OCI-LY1 (cell line): ENCODE measurements around the gene SNED1.
A peak's percentile ranks its signal among the peaks of the same experiment; 100 is the strongest.

Source experiments
- H2AFZ ChIP-seq: fragments of 200-600 bp; sonication (generic), shearing (Covaris generic); 2 replicates; pipeline ENCODE4 v1.6.0; 2014; ENCODE audit warnings: antibody characterized with exemption, mild to moderate bottlenecking, low read length
- H3F3A ChIP-seq: fragments of 200-600 bp; sonication (generic), shearing (Covaris generic); 2 replicates; pipeline ENCODE4 v1.6.0; 2014; ENCODE audit warnings: mild to moderate bottlenecking, antibody characterized with exemption, low read length, moderate library complexity; ENCODE audit not compliant: insufficient read depth
- H3K27ac ChIP-seq: fragments of 200-600 bp; sonication (generic); 2 replicates; pipeline ENCODE4 v1.5.1; 2014; ENCODE audit warnings: low read length, mixed run types, mild to moderate bottlenecking, low read depth; ENCODE audit not compliant: poor library complexity, severe bottlenecking
- H3K27me3 ChIP-seq: fragments of 200-600 bp; sonication (generic); 2 replicates; pipeline ENCODE4 v1.6.0; 2014; ENCODE audit warnings: antibody characterized with exemption, mild to moderate bottlenecking, low read length, moderate library complexity; ENCODE audit not compliant: insufficient read depth
- H3K36me3 ChIP-seq: fragments of 200-600 bp; sonication (generic); 2 replicates; pipeline ENCODE4 v1.6.1; 2014; ENCODE audit warnings: mild to moderate bottlenecking, antibody characterized with exemption, low read length, moderate library complexity, mixed read lengths; ENCODE audit not compliant: insufficient read depth
- H3K4me1 ChIP-seq: fragments of 200-600 bp; sonication (generic); 2 replicates; pipeline ENCODE4 v1.5.1; 2014; ENCODE audit warnings: mild to moderate bottlenecking, low read length, moderate library complexity; ENCODE audit not compliant: insufficient read depth, severe bottlenecking
- H3K4me2 ChIP-seq: fragments of 200-600 bp; sonication (generic), shearing (Covaris generic); 2 replicates; pipeline ENCODE4 v1.6.1; 2014; ENCODE audit warnings: low read length
- H3K4me3 ChIP-seq: fragments of 200-600 bp; sonication (generic); 2 replicates; pipeline ENCODE4 v1.5.1; 2014; ENCODE audit warnings: low read length, low read depth, mild to moderate bottlenecking, mixed read lengths; ENCODE audit not compliant: poor library complexity, severe bottlenecking
- H3K79me2 ChIP-seq: fragments of 200-600 bp; shearing (Covaris generic); 2 replicates; pipeline ENCODE4 v1.6.1; 2016; ENCODE audit warnings: mixed run types, low read length, mixed read lengths; ENCODE audit not compliant: insufficient read depth
- H3K9ac ChIP-seq: fragments of 200-600 bp; sonication (generic), shearing (Covaris generic); 2 replicates; pipeline ENCODE4 v1.6.1; 2014; ENCODE audit warnings: mild to moderate bottlenecking, low read length, mixed read lengths
- H3K9me2 ChIP-seq: fragments of 200-600 bp; sonication (generic), shearing (Covaris generic); 2 replicates; pipeline ENCODE4 v1.6.1; 2014; ENCODE audit warnings: low read depth, mild to moderate bottlenecking, low read length, mixed read lengths
- H3K9me3 ChIP-seq: fragments of 200-600 bp; shearing (Covaris generic); 2 replicates; pipeline ENCODE4 v1.6.1; 2014; ENCODE audit warnings: low read length, mixed read lengths
- H4K20me1 ChIP-seq: fragments of 200-600 bp; sonication (generic), shearing (Covaris generic); 2 replicates; pipeline ENCODE4 v1.6.0; 2016; ENCODE audit warnings: mild to moderate bottlenecking, low read length; ENCODE audit not compliant: insufficient read depth
- EZH2 ChIP-seq: fragments of 200-600 bp; sonication (generic), shearing (Covaris generic); IDR thresholded peaks from 2 replicates; pipeline ENCODE4 v1.8.0; 2017; ENCODE audit warnings: borderline replicate concordance, mixed run types, mild to moderate bottlenecking, antibody characterized with exemption, low read length, moderate library complexity, mixed read lengths
- TF ChIP-seq, protein P1 (sequence below): fragments of 200-600 bp; sonication (generic), shearing (Covaris generic); IDR thresholded peaks from 2 replicates; pipeline ENCODE4 v1.5.1; 2017; ENCODE audit warnings: mild to moderate bottlenecking, antibody characterized with exemption, low read length, moderate library complexity, mixed read lengths

Gene SNED1

DNA sequence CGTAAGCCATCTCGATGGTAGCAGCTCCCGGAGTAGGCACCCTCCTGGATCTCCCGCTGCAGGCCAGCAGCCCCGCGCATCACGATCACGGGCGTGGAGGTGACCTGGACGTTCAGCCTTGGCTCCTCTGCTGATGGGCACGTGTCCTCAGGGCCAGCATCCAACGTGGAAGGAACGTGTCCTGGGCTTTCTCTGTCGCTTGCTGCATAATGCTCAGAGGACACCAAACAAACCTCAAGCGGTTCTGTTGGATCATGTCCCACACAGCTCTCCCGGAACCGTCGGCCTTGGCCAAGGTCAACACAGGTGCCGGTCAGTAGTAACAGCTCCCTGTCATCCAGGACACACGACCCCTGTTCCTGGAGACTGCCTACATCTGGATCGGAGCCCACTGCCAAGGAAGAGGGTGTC lies 127.8 kb downstream of the SNED1 start:
- Histone ChIP-seq H3K4me3 (no peak overlapping the region), H2AFZ (no peak overlapping the region), H3K36me3 (peaks cover 55% of the 10 kb centered on the region), H3K27me3 (no peaks in the 10 kb centered on the region), H3F3A (no peaks in the 10 kb centered on the region), H3K4me2 (no peak overlapping the region; the same call in 1 of the 2 replicates), H3K9me2 (no peaks in the 10 kb centered on the region), H3K9ac (no peak overlapping the region; the same call in 1 of the 2 replicates), H4K20me1 (no peaks in the 10 kb centered on the region), H3K27ac (no peak overlapping the region), H3K4me1 (peaks cover 22% of the 10 kb centered on the region), H3K79me2 (no peaks in the 10 kb centered on the region), H3K9me3 (no peaks in the 10 kb centered on the region)
- TF ChIP-seq EZH2: no peak
- TF ChIP-seq, protein P1, sequence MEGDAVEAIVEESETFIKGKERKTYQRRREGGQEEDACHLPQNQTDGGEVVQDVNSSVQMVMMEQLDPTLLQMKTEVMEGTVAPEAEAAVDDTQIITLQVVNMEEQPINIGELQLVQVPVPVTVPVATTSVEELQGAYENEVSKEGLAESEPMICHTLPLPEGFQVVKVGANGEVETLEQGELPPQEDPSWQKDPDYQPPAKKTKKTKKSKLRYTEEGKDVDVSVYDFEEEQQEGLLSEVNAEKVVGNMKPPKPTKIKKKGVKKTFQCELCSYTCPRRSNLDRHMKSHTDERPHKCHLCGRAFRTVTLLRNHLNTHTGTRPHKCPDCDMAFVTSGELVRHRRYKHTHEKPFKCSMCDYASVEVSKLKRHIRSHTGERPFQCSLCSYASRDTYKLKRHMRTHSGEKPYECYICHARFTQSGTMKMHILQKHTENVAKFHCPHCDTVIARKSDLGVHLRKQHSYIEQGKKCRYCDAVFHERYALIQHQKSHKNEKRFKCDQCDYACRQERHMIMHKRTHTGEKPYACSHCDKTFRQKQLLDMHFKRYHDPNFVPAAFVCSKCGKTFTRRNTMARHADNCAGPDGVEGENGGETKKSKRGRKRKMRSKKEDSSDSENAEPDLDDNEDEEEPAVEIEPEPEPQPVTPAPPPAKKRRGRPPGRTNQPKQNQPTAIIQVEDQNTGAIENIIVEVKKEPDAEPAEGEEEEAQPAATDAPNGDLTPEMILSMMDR: no peak

DNA sequence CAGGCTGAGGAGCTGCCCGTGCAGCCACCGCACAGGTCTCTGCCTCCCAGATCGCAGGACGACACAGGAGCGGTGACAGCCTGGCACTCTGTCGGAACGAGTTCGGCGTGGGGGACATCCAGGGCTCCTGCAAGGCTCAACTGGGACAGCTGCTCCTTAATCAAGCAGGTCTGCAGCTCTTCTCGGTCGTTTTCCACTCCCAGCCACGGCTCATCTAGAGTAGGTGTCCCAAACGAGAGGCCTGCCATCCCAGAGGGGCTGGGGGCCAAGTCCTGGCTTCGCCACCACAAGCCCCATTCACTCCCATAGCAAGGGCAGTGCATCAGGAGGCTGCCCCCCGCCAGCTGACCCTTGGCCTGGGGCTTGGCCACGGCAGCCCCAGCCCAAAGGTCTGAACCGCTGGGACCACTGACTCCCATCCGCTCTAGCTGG lies 128.4 kb downstream of the SNED1 start:
- Histone ChIP-seq H3K27me3 (no peaks in the 10 kb centered on the region), H3F3A (no peaks in the 10 kb centered on the region), H3K4me1 (peaks cover 22% of the 10 kb centered on the region), H3K36me3 (peaks cover 49% of the 10 kb centered on the region), H3K27ac (peak overlapping the region; percentile 81), H3K9me2 (no peaks in the 10 kb centered on the region), H3K79me2 (no peaks in the 10 kb centered on the region), H3K4me3 (no peak overlapping the region), H4K20me1 (no peaks in the 10 kb centered on the region), H3K9me3 (no peaks in the 10 kb centered on the region), H3K4me2 (no peak overlapping the region), H3K9ac (no peak overlapping the region), H2AFZ (no peak overlapping the region)
- TF ChIP-seq, protein P1: no peak
- no peak for TF ChIP-seq EZH2

DNA sequence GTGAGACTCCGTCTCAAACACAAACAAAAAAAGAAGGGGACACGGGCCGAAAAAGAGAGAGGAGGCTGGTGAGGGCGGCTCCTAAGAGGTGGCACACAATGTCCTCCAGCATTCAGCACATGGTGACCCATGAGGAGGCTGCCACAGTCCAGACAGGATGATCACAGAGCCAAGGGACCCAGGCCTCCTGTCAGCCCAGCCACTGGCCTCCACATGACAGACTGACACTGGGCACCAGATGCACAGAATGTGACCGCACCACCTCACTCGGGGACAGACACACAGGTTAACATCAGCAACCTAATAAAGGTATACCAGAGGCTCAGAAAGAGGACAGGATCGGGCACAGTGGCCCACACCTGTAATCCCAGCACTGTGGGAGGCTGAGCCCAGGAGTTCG lies 129.8 kb downstream of the SNED1 start:
- TF ChIP-seq, protein P1: no peak
- no peak for TF ChIP-seq EZH2
- Histone ChIP-seq H3K27me3 (no peaks in the 10 kb centered on the region), H3K4me1 (peaks cover 22% of the 10 kb centered on the region), H3K36me3 (peaks cover 45% of the 10 kb centered on the region; the same call in 1 of the 2 replicates), H3K79me2 (no peaks in the 10 kb centered on the region), H3K9me2 (no peaks in the 10 kb centered on the region), H3K4me3 (no peak overlapping the region), H3K9ac (no peak overlapping the region; the same call in 1 of the 2 replicates), H3F3A (no peaks in the 10 kb centered on the region), H3K27ac (peak overlapping the region; percentile 81), H4K20me1 (no peaks in the 10 kb centered on the region), H3K4me2 (no peak overlapping the region), H2AFZ (no peak overlapping the region), H3K9me3 (no peaks in the 10 kb centered on the region)
